Ramos (cell line): ENCODE data around the gene NRIP1.

ENCODE experiments used
- in situ Hi-C: fragments of 300-500 bp; cut with MboI; formaldehyde crosslinking; loops from one replicate; pipeline ENCODE4 v1.14.3; 2022; ENCODE audit warnings: low sequenced_read_pairs; ENCODE audit not compliant: unreplicated experiment

The NRIP1 gene

DNA sequence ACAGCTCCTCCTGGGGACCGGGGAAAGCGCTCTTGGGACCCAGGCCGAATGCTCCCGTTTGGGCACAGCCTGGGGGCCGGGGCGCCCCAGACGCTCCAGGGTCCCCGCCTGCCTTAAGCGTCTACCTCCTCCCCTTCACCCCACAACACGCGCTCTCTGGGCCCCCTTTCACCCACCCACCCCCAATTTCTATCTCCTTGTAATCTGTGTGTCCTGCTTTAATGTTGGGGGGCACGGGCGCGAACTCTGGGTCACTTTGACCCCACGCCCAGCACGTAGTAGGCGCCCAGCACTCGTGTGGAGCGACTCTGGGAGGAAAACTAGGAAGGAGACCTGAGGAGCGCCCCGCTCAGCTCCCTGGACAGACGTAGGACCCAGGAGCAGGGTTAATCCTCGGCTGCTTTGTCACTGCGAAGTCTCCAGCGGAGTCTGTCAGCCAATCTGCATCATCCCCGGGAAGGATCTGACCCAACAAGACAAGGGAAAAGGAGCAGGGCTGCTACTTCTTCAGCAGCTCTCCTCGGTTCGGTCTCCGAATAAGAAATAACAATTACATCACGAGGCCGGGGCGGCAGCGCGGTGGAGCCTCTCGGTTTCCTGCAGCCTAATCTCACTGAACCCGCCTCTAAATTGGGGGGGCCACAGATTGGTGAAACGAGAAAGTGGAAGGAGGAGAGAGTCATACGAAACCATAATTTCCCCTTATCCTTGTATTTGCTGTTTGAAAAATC, 757 bp upstream of the NRIP1 start:
- in situ Hi-C loops: no loop called here

DNA sequence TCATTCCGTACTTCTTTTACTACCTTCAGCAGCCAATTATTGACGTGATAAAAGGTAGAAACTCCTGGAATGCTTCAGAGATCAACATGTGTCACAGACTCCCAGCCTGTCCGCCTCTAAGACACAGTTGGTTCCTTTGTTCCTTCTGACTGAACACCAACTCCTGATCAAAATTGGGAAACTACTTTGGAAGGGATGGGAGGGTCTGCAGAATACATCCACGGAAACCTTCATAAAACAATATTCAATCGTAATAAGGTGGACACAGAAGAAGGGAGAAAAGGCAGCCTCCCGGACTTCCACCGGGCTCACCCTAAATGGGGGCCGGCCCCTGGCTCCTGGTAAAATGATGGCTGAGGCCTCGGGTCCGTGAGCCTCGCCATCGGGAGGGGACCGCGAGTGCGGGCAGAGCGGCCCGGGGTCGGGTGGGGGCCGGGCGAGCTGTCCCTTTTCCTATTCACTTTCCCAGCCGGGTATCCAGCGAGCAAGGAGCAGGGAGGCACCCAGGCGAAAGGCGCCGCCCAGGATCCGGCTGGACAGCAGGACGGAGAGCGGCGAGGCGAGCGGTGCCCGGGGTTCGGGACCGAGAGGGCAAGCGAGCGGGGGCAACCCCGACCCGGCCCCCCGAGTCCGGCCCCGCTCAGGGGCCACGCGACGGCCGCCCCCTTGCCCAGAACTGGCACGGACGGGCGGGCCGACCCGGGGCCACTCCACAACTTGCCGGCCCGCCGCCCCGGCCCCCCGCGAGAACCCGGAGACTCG, 805 bp downstream of the NRIP1 start:
- in situ Hi-C loops: no loop called here

DNA sequence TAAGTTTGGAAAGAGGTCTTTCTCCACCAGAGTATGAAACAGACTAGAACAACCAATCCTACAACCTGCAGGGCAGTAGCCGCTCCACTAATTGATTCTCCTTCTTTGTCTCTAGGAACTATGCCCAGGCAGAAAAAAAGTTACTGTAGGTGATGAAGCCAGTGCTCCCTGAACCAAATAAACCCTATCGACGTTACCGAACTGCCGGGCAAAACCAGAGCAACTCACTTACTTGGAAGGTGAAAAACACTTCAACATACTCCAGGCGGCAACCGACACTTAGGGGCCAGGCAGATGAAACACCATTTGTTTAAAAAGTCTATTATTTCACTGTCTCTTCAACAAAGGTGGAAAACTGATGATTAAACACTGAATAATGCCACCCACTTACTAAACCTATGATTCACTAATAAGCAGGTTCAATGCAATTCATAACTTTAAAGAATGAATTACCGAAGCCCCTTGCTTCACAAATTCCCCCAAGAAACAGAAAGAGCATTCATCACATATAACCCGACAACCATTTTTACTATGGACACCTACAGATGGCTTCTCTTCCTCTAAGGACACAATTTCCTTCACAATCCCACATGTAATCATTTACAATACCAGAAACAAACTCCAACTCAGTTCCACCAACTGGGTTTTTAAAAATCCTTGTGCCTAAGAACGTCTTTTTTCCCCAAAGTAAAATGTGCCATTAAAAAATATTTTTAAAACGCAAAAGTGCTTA, 1.6 kb downstream of the NRIP1 start:
- in situ Hi-C loops: no loop called here

GRCh38 chr21:15062606-15062965, 2.2 kb downstream of the NRIP1 start:
- in situ Hi-C loops: no loop called here

- in situ Hi-C loops: no loop called here
Measured at GRCh38 chr21:15061747-15062605, 2.8 kb downstream of the NRIP1 start.

- in situ Hi-C loops: no loop called here
Measured at GRCh38 chr21:15061279-15061678, 3.5 kb downstream of the NRIP1 start.

DNA sequence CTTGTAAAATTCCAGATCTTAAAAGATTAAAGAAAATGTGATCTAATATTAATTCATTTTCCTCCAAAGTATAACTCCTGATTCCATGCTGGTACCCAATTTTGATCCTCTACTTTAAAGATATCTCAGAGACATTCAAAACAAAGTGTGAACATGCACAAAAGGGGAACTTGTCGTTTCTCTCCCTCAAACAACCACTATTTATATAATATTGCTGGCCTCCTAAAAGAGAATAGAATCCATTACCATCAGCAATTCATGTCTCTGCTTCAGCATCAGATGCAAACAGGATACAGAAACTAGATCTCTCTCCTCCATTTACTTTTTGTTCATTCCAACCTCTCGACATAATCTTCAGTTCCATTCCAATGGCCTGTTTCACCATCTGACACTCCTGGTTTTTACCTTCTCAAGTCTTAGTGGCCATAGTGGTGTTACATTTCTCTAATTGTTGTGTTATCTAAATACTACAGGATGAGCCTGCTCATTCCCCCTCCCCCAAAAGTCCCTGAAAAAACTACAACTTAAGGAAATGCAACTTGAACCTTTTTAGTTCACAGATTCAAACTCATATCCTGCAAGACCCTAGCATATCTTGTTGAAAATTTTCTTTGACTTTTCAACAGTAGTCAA, 4.1 kb downstream of the NRIP1 start:
- in situ Hi-C loops: no loop called here

DNA sequence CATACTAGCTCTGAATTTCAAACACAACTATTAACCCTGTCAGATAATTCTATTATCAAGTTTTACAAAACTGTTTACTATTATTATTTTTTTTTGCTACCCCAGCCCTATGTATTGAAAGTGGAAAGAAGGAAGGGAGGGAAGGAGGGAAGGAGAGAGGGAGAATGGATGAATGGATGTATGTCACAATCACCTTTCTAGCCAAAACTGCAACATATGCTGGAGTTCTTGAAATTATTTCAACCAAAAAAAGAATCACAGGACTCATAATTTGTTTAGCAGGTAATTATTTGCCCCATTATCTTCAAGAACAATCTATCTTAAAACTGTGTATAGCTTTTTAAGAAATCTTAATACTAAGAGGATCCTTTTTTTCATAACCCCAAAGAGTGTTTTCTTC, 5.4 kb downstream of the NRIP1 start:
- in situ Hi-C loops: no loop called here

DNA sequence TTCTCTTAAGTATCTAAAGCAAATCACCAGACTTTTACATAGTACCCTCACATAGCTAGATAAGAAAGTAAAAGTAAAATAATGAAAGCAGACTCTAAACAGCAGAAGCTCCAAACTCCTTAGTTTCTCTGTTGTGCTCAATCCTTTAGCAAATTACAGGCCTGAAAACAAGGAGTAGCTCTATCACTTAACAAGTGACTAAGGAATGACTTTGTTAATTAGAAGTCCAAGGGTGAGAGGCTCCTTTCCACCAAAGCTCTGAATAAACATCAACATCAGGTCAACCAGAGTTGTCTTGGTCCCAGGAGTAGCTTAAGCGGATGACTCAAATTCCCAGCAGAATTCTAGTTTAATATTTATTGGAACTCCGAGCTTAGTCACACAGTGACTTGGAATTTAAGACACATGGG, 5.9 kb downstream of the NRIP1 start:
- in situ Hi-C loops: no loop called here

GRCh38 chr21:15057285-15057684, 7.5 kb downstream of the NRIP1 start:
- in situ Hi-C loops: no loop called here

DNA sequence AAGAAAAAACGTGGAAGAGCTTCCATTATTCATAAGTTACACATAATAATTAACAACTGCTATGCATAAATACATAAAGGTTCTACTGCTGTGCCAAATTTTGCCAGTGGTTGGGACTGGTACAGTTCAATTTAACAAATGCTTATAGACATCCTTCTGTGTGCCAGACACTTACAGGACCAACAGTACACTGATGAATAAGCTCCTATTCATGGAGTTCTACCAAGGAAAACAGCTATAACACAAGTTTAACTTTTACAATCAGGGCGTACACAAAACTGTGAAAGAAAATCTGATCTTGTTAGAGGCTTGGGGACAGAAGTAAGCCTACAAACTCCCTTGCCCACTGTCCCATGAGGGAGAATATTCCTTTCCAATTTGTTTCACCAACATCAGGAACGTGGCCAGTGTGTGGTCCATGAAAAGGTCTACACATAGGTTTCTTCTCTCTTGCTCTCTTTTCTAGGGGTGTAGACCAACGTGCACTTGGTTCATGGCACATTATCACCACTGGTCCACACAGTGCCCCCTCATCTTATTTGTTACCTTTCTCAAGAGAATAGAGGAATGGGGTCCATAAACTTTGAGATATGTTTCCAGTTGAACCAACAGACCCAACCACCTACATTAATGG, 10.1 kb downstream of the NRIP1 start:
- in situ Hi-C loops: no loop called here

- in situ Hi-C loops: no loop called here
Measured at GRCh38 chr21:15054089-15054488, 10.7 kb downstream of the NRIP1 start.

DNA sequence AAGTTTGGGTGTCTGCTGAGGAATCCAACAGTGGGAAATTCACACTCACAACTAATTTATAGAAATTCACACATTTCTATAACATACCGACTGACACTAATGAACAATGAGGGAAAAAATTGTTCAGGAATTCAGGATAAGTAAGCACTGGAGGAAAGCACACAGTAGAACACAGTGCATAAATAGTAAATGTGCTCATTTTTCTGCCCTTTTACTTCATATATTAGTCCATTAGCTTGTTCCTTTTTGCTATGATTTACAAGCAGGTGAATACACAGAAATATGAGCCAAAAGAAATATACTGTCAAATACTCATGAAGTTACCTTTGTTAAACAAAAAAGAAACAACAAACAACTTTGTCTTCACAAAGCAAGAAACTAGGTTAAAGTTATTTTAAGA, 11.3 kb downstream of the NRIP1 start:
- in situ Hi-C loops: no loop called here

GRCh38 chr21:15052459-15052763, 12.4 kb downstream of the NRIP1 start:
- in situ Hi-C loops: no loop called here

- in situ Hi-C loops: no loop called here
Measured at GRCh38 chr21:15051644-15052458, 12.9 kb downstream of the NRIP1 start.

- in situ Hi-C loops: no loop called here
Measured at GRCh38 chr21:15050568-15051377, 14.0 kb downstream of the NRIP1 start.

GRCh38 chr21:15045017-15045416, 19.8 kb downstream of the NRIP1 start:
- in situ Hi-C loops: no loop called here

- in situ Hi-C loops: no loop called here
Measured at GRCh38 chr21:15042531-15042930, 22.3 kb downstream of the NRIP1 start.
